HG02798 (cell line): ENCODE results near the gene C11orf68.
A peak's percentile ranks its signal among the peaks of the same experiment; 100 is the strongest.
"Not testable (repeated sequence)": the region's sequence is repeated elsewhere in the genome, so short reads cannot be mapped to it uniquely, and the experiment has no call there.

Experiments used
- ATAC-seq: cut with Tn5 transposase; IDR thresholded peaks from one replicate; pipeline ENCODE4 v1.9.1; 2021; ENCODE audit warnings: mild to moderate bottlenecking; ENCODE audit not compliant: unreplicated experiment, poor library complexity

The C11orf68 gene

GRCh38 chr11:65918211-65919140 lies at the start of gene C11orf68:
Gene C11orf68 (minus strand): TSS chr11:65919062. CDS start chr11:65919031, 31 bp downstream.
- ATAC-seq = peak; percentile 62

- ATAC-seq = no peak
Measured at GRCh38 chr11:65967329-65967934, 48.6 kb upstream of the C11orf68 start.

GRCh38 chr11:65965986-65966762 lies 47.3 kb upstream of the C11orf68 start:
- no peak for ATAC-seq

- no peak for ATAC-seq
Measured at GRCh38 chr11:65964906-65965305, 46.0 kb upstream of the C11orf68 start.

- no peak for ATAC-seq
Measured at GRCh38 chr11:65962141-65962564, 43.3 kb upstream of the C11orf68 start.

- peak; percentile 94 for ATAC-seq
Measured at GRCh38 chr11:65961267-65962140, 42.6 kb upstream of the C11orf68 start, which contains the start of gene SART1. Gene SART1 (plus strand): TSS chr11:65961734. CDS start chr11:65961781, 47 bp downstream.

- ATAC-seq = no peak
Measured at GRCh38 chr11:65960824-65961266, 42.0 kb upstream of the C11orf68 start.

GRCh38 chr11:65958774-65959420 lies 40.0 kb upstream of the C11orf68 start:
- no peak for ATAC-seq

GRCh38 chr11:65958291-65958690 lies 39.4 kb upstream of the C11orf68 start:
- ATAC-seq = no peak

GRCh38 chr11:65954771-65955170 lies 35.9 kb upstream of the C11orf68 start:
- ATAC-seq = no peak

- ATAC-seq = no peak
Measured at GRCh38 chr11:65953471-65953870, 34.6 kb upstream of the C11orf68 start.

- ATAC-seq = no peak
Measured at GRCh38 chr11:65952052-65952521, 33.2 kb upstream of the C11orf68 start.

GRCh38 chr11:65951641-65952040 lies 32.8 kb upstream of the C11orf68 start:
- not testable (repeated sequence) for ATAC-seq

- ATAC-seq = not testable (repeated sequence)
Measured at GRCh38 chr11:65950711-65951110, 31.8 kb upstream of the C11orf68 start.

- ATAC-seq = no peak
Measured at GRCh38 chr11:65947603-65948125, 28.8 kb upstream of the C11orf68 start.

GRCh38 chr11:65947133-65947532 lies 28.3 kb upstream of the C11orf68 start:
- no peak for ATAC-seq

GRCh38 chr11:65946655-65947054 lies 27.8 kb upstream of the C11orf68 start:
- ATAC-seq = no peak

- no peak for ATAC-seq
Measured at GRCh38 chr11:65945941-65946558, 27.2 kb upstream of the C11orf68 start.
